Heart left ventricle (tissue), 13 donors: ENCODE data around the gene VAMP2.

Experiments used
- CTCF ChIP-seq, 12 donors: fragments of 200-600 bp; sonication (generic) in 4 of 12; IDR thresholded peaks; one replicate each; pipeline versions ENCODE4 v1.5.0 to v1.8.0; 2018 to 2022; ENCODE audit warnings: antibody characterized with exemption in 12 of 12, mild to moderate bottlenecking in 5 of 12
- POLR2A ChIP-seq, 2 donors: fragments of 450-650 bp; IDR thresholded peaks; one replicate each; pipeline ENCODE4 v1.6.1; 2017; ENCODE audit warnings: antibody characterized with exemption in 2 of 2, mild to moderate bottlenecking in 2 of 2, moderate library complexity in 2 of 2
- donor health status: ischemic (EF 13 %, LVEDD 7.1; RV severe dilation, severe dysfunction).
- donor health status: DM: no; HTN: yes; CAD: no.
- donor health status: DM: no; HTN: no; CAD: no.
- donor health status: ischemic (EF 25% LVEDD 6.9; RV normal size, moderate dysfunction).
- donor health status: ischemic (EF 25% LVEDD 5.7; RV mildly dilated, moderate dysfunction).
- donor health status: ischemic (EF 35%, LVEDD 5.7; RV mildly dilated, moderate dysfunction).
- donor health status: nonischemic (EF 11% LVEDD 7.7; RV severe dilation, severe dysfunction).
- donor health status: DM: yes; HTN: yes; CAD: no.
- donor health status: PGD.
- donor health status: ischemic (EF 29% LVEDD 5.4; RV normal size, mild dysfunction).
- donor health status: nonischemic (EF 23%, LVEDD 6.1; RV moderate dilation, normal function).

- no peak for TF ChIP-seq POLR2A (IDR thresholded peaks at IDR 0.05)
- no peak for TF ChIP-seq CTCF (IDR thresholded peaks at IDR 0.05)
These were observed 41.4 kb downstream of the VAMP2 start for GRCh38 chr17:8121407-8121680.
